RWPE1 (cell line): ENCODE results near the gene CD44.

Experiments used
- CTCF ChIA-PET: fragments of 350-600 bp; sonication (Branson Sonifier 250); formaldehyde crosslinking; extraction: SDS; loops from one replicate; lab custom pipeline; 2021; lab: Yijun Ruan, JAX
- POLR2A ChIA-PET: fragments of 400-600 bp; formaldehyde crosslinking; extraction: SDS; loops from one replicate; lab custom pipeline; 2020; ENCODE audit warnings: antibody characterized with exemption; ENCODE audit not compliant: low non-redundant PET; lab: Yijun Ruan, JAX
- DNase-seq: peaks from one replicate; pipeline ENCODE4 v3.0.0; 2012; ENCODE audit warnings: low spot score
- H3K27ac ChIP-seq: fragments of 450-650 bp; 2 replicates; pipeline ENCODE4 v1.5.1; 2017
- CTCF ChIP-seq: fragments of 450-650 bp; conservative IDR thresholded peaks from 2 replicates; pipeline ENCODE4 v1.5.1; 2017; ENCODE audit warnings: low read depth, mild to moderate bottlenecking

Gene CD44

DNA sequence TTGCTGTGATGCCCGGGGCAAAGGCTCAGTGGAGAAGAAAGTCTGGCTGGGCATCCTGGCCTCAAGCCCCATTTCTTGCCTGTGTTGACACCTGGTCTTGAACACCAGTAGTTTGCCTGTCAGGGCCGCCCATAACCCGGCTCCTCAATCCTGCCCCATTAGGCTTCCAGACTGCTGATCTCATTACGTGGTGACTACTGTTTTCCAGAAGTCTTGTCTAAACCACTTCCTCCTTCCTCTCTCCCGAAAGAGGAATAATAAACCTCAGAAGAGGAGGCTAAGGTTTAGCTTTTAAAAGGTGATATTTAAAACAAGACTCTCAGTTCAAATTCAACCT is 97.7 kb downstream of the CD44 start:
- TF ChIP-seq CTCF, result no peak
- POLR2A ChIA-PET, result no interaction called here
- H3K27ac ChIP-seq, result no peak overlapping the region
- CTCF ChIA-PET, result no interaction called here
- no peak for DNase-seq

- ChIA-PET CTCF (interaction anchor here (0.8 to 1.2 kb wide), 4 partner anchors 9 to 205 kb away, joined by 3 to 4 read pairs (median 3); no protein-coding TSS in a partner anchor), POLR2A (no interaction called here)
- no peak for TF ChIP-seq CTCF
- no peak for DNase-seq
- H3K27ac ChIP-seq, result no peak overlapping the region
Measured at GRCh38 chr11:35237351-35237750, 98.4 kb downstream of the CD44 start.

DNA sequence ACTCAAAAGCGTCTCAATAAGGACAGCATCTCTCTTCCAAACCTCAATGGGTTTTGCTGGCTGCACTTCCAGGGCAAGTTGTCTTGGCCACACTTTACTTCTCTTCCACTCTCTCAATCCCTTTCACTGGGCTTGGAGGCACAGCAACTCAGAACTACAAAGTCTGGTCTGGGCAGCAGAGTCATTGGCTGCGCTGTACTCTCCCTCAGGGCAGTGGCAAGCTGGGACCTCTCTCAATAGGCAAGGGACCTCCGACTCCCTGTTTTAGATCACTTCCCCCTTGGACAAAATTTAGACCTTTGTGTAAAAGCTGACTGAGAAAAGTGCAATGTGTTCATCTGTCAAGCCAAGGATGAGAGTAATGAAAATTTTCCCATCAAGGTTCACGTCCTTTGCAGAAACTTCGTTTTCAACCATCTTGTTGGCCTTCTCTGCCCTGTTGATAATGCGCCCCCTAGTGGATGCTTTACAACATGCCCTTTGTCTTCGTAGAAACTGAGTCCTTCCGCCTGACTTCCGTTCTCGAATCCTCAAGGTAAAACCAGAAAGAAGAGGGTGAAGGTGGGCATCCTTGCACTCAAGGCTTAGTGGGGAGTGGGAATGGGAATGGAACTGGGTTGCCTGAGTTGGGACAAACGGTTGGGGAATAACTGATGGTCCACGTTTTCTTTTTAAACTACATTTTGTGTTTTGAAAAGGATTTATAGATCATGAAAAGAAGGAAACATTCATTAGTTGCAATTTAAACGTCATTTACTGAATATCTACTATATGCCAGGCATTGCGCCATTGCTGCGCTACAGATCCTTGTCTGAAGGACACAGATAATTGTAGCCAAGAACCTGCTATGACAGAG is 99.1 kb downstream of the CD44 start:
- peak; percentile 64 for TF ChIP-seq CTCF
- DNase-seq, result peak; percentile 20
- ChIA-PET CTCF (interaction anchor here (0.9 to 1.2 kb wide), 3 partner anchors 8 to 206 kb away, joined by 3 to 4 read pairs (median 3); no protein-coding TSS in a partner anchor), POLR2A (no interaction called here)
- no peak overlapping the region for H3K27ac ChIP-seq

DNA sequence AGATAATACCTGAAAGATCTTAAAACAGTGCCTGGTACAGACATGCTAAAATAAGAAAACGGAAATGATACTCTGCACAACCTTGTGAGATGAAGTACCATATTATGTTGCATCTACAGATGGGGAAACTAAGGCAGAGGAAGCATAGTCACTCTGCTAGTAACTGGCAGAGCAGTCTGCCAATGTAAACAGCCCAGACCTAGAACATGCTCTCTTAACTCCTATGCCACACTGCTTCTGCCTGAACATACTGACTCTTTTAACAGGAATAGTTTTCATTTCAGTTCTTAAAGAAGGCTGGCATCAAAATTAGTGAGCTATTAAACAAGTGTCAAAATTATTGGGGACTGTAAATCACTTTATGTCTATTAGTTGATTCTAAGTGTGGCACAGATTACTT is 99.9 kb downstream of the CD44 start:
- CTCF ChIA-PET, result no interaction called here

DNA sequence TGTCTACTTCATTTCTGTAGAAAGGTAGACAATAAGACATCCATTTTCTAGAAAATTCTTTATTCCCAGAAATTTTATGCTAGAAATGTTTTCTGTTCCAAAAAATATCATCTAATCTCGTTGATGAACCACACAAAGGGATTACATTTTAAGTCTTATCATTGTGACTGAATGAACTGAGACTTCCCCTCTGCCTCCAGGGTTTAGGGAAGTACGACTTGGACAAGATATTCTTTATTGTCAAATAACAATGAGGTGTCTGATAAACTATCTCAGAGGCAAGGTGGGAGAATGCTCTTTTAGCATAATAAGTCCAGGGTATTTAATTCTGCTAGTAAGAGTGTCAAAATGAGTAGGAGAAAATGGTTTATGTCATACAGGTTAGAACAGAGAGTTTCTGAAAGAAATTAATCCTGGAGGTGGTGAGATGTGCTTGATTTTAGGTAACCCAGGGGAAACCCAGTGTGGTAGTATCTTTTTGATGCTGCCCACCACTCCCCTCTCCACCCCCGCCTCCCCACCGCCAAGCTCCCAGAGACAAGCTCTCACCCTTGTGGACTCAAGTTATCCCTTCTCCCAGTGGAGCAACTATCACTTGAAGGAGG is 100.6 kb downstream of the CD44 start:
- no peak overlapping the region for H3K27ac ChIP-seq
- CTCF ChIA-PET, result interaction anchor here (0.8 kb wide), 1 partner anchor 36 kb away, joined by 3 read pairs; no protein-coding TSS in a partner anchor
- TF ChIP-seq CTCF, result no peak
- POLR2A ChIA-PET, result no interaction called here
- no peak for DNase-seq

More for the DNA sequence above, 99.9 kb downstream of the CD44 start:
- POLR2A ChIA-PET, result no interaction called here
- no peak for DNase-seq
- TF ChIP-seq CTCF, result no peak
- no peak overlapping the region for H3K27ac ChIP-seq

- TF ChIP-seq CTCF, result no peak
- POLR2A ChIA-PET, result no interaction called here
- CTCF ChIA-PET, result interaction anchor here (0.6 to 0.7 kb wide), 2 partner anchors 1067 to 1222 kb away, joined by 3 read pairs; no protein-coding TSS in a partner anchor
- no peak overlapping the region for H3K27ac ChIP-seq
- DNase-seq, result no peak
Measured at GRCh38 chr11:35241083-35241482, 102.1 kb downstream of the CD44 start.
